LNCAP (cell line): ENCODE measurements around the gene SIPA1.

Experiments used
- CTCF ChIP-seq: fragments of 450-650 bp; IDR thresholded peaks from 2 replicates; pipeline ENCODE4 v1.5.1; 2017; ENCODE audit warnings: mild to moderate bottlenecking

Gene SIPA1

GRCh38 chr11:65651589-65652510 lies 13.9 kb downstream of the SIPA1 start:
- TF ChIP-seq CTCF: no peak

- TF ChIP-seq CTCF: no peak
Measured at GRCh38 chr11:65652511-65653228, 14.8 kb downstream of the SIPA1 start.

GRCh38 chr11:65653229-65654225 lies 15.6 kb downstream of the SIPA1 start:
- no peak for TF ChIP-seq CTCF

- no peak for TF ChIP-seq CTCF
Measured at GRCh38 chr11:65654375-65655349, 16.8 kb downstream of the SIPA1 start.

- no peak for TF ChIP-seq CTCF
Measured at GRCh38 chr11:65655570-65656332, 17.9 kb downstream of the SIPA1 start.

- TF ChIP-seq CTCF: no peak
Measured at GRCh38 chr11:65657426-65657825, 19.5 kb downstream of the SIPA1 start.
